Body of pancreas (tissue), 4 donors: ENCODE data around the gene HILPDA.
"Not testable (repeated sequence)": the region's sequence is repeated elsewhere in the genome, so short reads cannot be mapped to it uniquely, and the experiment has no call there.

Source experiments
- CTCF ChIP-seq, 7 experiments: fragments of 450-650 bp in 4 of 7; fragments of 200-600 bp in 3 of 7; sonication (generic) in 3 of 7; IDR thresholded peaks; one replicate each; pipeline ENCODE4 v1.5.1; 2016 to 2019; ENCODE audit warnings: antibody characterized with exemption in 7 of 7
- POLR2A ChIP-seq, 3 donors: fragments of 450-650 bp; IDR thresholded peaks; one replicate each; pipeline ENCODE4 v1.6.1; 2016; ENCODE audit warnings: antibody characterized with exemption in 3 of 3, mild to moderate bottlenecking in 2 of 3

DNA sequence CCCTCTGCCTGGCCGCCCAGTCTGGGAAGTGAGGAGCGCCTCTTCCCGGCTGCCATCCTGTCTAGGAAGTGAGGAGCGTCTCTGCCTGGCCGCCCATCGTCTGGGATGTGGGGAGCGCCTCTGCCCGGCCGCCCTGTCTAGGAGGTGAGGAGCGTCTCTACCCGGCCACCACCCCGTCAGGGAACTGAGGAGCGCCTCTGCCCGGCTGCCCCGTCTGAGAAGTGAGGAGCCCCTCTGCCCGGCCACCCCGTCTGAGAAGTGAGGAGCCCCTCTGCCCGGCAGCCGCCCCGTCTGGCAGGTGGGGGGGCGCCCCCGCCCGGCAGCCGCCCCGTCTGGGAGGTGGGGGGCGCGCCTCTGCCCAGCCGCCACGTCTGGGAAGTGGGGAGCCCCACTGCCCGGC, 7.7 kb downstream of the HILPDA start:
- not testable (repeated sequence) for TF ChIP-seq CTCF, POLR2A (IDR thresholded peaks at IDR 0.05)
